ENCODE data around the gene PAFAH2.

The PAFAH2 gene

DNA sequence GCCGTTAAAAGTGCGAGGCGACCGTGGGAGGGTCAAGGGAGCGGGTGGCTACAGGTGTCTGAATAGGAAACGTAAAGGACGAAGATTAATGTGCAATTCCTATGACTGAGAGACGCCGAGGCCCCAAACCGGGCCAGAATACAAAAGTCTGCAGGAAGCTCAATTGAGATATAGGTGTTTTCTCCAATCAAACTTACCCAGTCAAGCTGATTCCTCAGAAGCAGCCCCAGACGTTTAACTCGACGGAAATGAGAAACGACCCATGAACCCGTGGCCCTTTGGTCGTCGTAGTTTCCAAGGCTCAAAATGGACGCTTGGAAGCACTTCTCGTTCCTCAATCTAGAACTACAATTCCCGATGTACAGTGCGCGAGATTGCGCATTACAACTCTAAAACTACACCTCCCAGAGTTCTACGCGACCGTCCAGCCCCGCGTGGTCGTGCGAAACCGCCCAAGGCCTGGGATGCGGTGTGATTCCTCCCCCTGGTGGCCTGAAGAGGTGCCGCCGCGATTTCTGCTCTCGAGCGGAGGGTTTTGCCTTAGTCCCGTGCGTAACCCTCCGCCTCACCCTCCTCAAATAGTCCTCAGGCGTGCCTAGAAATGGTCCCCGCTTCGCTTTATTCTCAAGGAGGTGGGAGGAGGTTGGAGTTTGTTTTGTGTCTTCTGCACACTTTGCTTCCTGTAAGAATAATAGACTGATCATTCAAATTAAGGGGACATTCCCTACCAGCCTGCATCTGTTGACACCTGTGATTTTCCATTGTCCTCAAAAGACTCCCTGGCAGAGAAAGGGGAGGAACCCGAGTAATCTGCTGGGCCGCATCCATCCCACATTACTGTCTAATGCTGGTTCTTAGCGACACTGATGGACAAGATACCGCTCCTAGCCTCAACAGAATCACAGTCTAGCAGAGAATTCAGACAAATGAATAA, at the start of gene PAFAH2:
Gene PAFAH2, minus strand, starts transcription at position 236 of the 934 bp plus-strand sequence. CDS start 7,247 bp downstream, outside the sequence.
- Histone ChIP-seq H4K20me1 (ENCODE audit: insufficient read depth) (no peaks in the 10 kb centered on the region), H3K27me3 (ENCODE audit: insufficient read depth, low read depth) (no peaks in the 10 kb centered on the region), H3K27ac (peak within 1 kb of the TSS; percentile 41), H3K36me3 (ENCODE audit: insufficient read depth) (no peaks in the 10 kb centered on the region), H3K79me2 (ENCODE audit: insufficient read depth, low read depth) (no peaks in the 10 kb centered on the region), H3K9ac (peak within 1 kb of the TSS; percentile 71), H3K4me2 (peak within 1 kb of the TSS; percentile 78), H3K4me1 (ENCODE audit: low read depth, poor library complexity, severe bottlenecking) (peaks cover 13% of the 10 kb centered on the region), H2AFZ (ENCODE audit: low read depth) (peak within 1 kb of the TSS; percentile 87), H3K4me3 (IDR thresholded peaks at IDR 0.05; ENCODE audit: insufficient read depth, low read depth, low read length) (peak within 1 kb of the TSS; percentile 69)
- TF ChIP-seq, protein P1, sequence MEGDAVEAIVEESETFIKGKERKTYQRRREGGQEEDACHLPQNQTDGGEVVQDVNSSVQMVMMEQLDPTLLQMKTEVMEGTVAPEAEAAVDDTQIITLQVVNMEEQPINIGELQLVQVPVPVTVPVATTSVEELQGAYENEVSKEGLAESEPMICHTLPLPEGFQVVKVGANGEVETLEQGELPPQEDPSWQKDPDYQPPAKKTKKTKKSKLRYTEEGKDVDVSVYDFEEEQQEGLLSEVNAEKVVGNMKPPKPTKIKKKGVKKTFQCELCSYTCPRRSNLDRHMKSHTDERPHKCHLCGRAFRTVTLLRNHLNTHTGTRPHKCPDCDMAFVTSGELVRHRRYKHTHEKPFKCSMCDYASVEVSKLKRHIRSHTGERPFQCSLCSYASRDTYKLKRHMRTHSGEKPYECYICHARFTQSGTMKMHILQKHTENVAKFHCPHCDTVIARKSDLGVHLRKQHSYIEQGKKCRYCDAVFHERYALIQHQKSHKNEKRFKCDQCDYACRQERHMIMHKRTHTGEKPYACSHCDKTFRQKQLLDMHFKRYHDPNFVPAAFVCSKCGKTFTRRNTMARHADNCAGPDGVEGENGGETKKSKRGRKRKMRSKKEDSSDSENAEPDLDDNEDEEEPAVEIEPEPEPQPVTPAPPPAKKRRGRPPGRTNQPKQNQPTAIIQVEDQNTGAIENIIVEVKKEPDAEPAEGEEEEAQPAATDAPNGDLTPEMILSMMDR (conservative IDR thresholded peaks at IDR 0.05; ENCODE audit: low read depth, low read length) = peak; percentile 88

DNA sequence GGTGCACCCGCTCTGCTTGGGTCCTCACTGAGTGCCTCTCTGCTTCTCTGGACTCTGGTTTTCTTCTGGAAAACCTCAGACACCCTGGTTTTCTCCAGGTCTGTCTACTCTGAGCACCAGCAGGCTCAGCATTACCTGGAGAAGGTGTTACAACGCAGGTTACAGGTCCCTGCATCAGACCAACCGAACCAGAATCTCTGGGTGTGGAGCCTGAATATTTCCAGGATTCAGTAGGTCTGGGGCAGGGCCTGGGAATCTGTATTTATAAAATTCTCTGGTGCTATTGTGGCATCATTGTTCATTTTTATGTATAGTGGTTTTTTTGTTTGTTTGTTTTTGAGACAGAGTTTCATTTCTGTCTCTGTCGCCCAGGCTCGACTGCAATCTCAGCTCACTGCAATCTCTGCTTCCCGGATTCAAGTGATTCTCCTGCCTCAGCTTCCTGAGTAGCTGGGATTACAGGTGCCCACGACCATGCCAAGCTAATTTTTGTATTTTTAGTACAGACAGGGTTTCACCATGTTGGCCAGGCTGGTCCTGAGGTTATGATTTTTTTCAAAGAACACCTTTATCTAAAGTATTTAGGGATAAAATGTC, 49.5 kb upstream of the PAFAH2 start:
- H3K9ac ChIP-seq = no peak overlapping the region
- no peak overlapping the region for H2AFZ ChIP-seq (ENCODE audit: low read depth)
- no peak overlapping the region for H3K4me2 ChIP-seq
- TF ChIP-seq, protein P1 (conservative IDR thresholded peaks at IDR 0.05; ENCODE audit: low read depth, low read length) = no peak
- no peaks in the 10 kb centered on the region for H4K20me1 ChIP-seq (ENCODE audit: insufficient read depth)
- no peak overlapping the region for H3K27ac ChIP-seq
- peaks cover 24% of the 10 kb centered on the region; the same call in 1 of the 2 replicates for H3K27me3 ChIP-seq (ENCODE audit: insufficient read depth, low read depth)
- no peak overlapping the region for H3K4me3 ChIP-seq (IDR thresholded peaks at IDR 0.05; ENCODE audit: insufficient read depth, low read depth, low read length)
- no peaks in the 10 kb centered on the region for H3K36me3 ChIP-seq (ENCODE audit: insufficient read depth)
- H3K4me1 ChIP-seq (ENCODE audit: low read depth, poor library complexity, severe bottlenecking) = no peaks in the 10 kb centered on the region
- no peaks in the 10 kb centered on the region for H3K79me2 ChIP-seq (ENCODE audit: insufficient read depth, low read depth)

DNA sequence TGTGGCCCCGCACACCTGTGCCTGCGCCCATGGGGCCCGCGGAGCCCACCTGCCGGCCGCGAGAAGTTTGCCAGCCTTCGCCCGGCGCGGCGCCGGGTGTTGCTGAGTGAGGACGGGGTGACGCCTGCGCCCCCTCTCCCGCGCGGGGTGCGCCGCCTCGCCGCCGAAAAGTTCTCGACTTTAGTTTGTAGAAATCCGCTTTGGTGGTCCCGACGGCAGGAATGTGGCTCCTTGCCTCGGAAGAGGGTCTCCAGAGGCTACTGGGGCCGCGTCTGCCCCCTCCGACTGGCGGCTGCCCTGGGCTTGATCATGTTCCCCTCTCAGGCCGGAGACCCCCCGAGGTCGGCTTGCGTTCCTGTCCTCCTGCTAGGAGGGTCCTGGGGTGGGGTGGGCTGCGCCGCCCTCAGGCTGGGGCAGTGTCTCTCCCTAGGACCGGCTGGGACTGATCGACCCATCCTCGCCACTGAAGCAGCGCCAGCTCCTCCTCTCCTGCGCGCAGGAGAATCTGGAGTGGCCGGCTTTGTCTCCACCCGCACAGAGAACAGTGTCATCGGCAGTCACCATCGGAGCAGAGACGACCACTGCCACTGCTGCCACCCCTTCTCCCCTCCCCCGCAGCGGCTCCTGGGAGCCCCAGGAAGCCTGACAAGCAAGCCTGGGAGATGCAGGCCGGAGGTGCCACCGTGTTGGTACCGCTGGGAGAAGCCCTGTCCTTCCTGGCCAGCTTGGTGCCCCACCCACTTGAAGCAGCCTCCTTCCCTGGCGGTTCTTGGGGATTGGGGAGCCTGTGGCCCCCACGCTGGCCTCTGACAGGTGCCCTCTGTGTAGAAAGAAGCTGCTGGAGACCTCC, 48.6 kb upstream of the PAFAH2 start:
- H3K4me3 ChIP-seq (IDR thresholded peaks at IDR 0.05; ENCODE audit: insufficient read depth, low read depth, low read length) = no peak overlapping the region
- no peak overlapping the region for H3K4me2 ChIP-seq
- no peak overlapping the region for H2AFZ ChIP-seq (ENCODE audit: low read depth)
- H3K36me3 ChIP-seq (ENCODE audit: insufficient read depth) = no peaks in the 10 kb centered on the region
- no peaks in the 10 kb centered on the region for H3K4me1 ChIP-seq (ENCODE audit: low read depth, poor library complexity, severe bottlenecking)
- TF ChIP-seq, protein P1 (conservative IDR thresholded peaks at IDR 0.05; ENCODE audit: low read depth, low read length) = no peak
- no peak overlapping the region for H3K27ac ChIP-seq
- H3K79me2 ChIP-seq (ENCODE audit: insufficient read depth, low read depth) = no peaks in the 10 kb centered on the region
- H3K9ac ChIP-seq = no peak overlapping the region
- H4K20me1 ChIP-seq (ENCODE audit: insufficient read depth) = no peaks in the 10 kb centered on the region
- peaks cover 28% of the 10 kb centered on the region; the same call in 1 of the 2 replicates for H3K27me3 ChIP-seq (ENCODE audit: insufficient read depth, low read depth)

DNA sequence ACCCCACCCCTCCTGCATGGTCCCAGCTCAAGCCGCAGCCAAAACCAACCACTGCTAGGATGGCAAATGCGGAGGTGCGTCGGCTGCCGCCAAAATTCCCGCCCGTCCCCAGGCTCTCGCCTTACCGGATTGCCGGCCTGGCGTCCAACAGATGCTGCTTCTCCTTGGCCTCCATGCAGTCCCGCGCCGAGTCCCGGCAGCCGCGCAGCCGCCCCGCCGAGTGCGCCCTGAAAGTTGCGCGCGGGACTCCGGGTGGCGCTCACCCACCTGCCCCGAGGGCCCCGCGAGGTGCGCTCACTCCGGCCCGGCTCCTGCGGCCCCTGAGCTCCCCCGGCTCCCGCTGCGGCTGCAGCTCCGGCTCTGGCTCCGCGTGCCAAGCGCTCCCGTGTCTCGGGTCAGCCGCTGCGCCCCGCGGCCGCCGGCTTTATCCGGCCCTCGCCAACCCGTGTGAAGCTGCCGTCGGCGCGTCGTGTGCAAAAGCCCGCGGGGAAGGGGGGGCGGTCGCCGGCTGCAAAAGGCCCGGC, 47.9 kb upstream of the PAFAH2 start, which contains the start of gene SLC30A2:
Gene SLC30A2, minus strand, starts transcription at position 397 of the 524 bp plus-strand sequence. Its CDS starts 222 bp downstream, at position 175.
- peaks cover 28% of the 10 kb centered on the region; the same call in 1 of the 2 replicates for H3K27me3 ChIP-seq (ENCODE audit: insufficient read depth, low read depth)
- no peak within 1 kb of the TSS for H3K4me3 ChIP-seq (IDR thresholded peaks at IDR 0.05; ENCODE audit: insufficient read depth, low read depth, low read length)
- no peaks in the 10 kb centered on the region for H4K20me1 ChIP-seq (ENCODE audit: insufficient read depth)
- H3K79me2 ChIP-seq (ENCODE audit: insufficient read depth, low read depth) = no peaks in the 10 kb centered on the region
- no peaks in the 10 kb centered on the region for H3K4me1 ChIP-seq (ENCODE audit: low read depth, poor library complexity, severe bottlenecking)
- no peak within 1 kb of the TSS for H3K4me2 ChIP-seq
- no peak within 1 kb of the TSS for H2AFZ ChIP-seq (ENCODE audit: low read depth)
- H3K9ac ChIP-seq = no peak within 1 kb of the TSS
- no peak within 1 kb of the TSS for H3K27ac ChIP-seq
- H3K36me3 ChIP-seq (ENCODE audit: insufficient read depth) = no peaks in the 10 kb centered on the region
- TF ChIP-seq, protein P1 (conservative IDR thresholded peaks at IDR 0.05; ENCODE audit: low read depth, low read length) = no peak
